H1 (cell line): ENCODE data around the gene ALPL.

Source experiments
- CBX5 ChIP-seq: fragments of 300-800, 300-1000 bp; sonication (generic); IDR thresholded peaks from 2 replicates; pipeline ENCODE4 v1.7.1; 2016; ENCODE audit warnings: antibody characterized with exemption, low read length, low read depth
- CTCF ChIP-seq, 3 experiments: IDR thresholded peaks; 1 replicate in 2 of 3; 2 replicates in 1 of 3; pipeline versions ENCODE4 v1.5.1 to v1.6.1; 2011; ENCODE audit warnings: low read length in 3 of 3, mild to moderate bottlenecking in 3 of 3, inconsistent platforms in 2 of 3, low read depth in 1 of 3, moderate library complexity in 1 of 3; ENCODE audit not compliant: insufficient read depth in 1 of 3; ENCODE audit errors: control extremely low read depth in 1 of 3
- GTF2F1 ChIP-seq: IDR thresholded peaks from 2 replicates; pipeline ENCODE4 v1.6.1; 2012; ENCODE audit warnings: low read depth, low read length, improper control_type of control experiment, borderline replicate concordance
- HDAC2 ChIP-seq, 2 experiments: fragments of 300-600 bp in 1 of 2; sonication (generic) in 1 of 2; IDR thresholded peaks; 2 replicates each; pipeline ENCODE4 v1.6.1; 2011 to 2012; ENCODE audit warnings: low read depth in 2 of 2, low read length in 2 of 2, mild to moderate bottlenecking in 2 of 2, moderate library complexity in 2 of 2, borderline replicate concordance in 1 of 2, inconsistent platforms in 1 of 2
- KDM1A ChIP-seq: fragments of 200-600, 300-600 bp; sonication (generic); IDR thresholded peaks from 2 replicates; pipeline ENCODE4 v1.7.1; 2016; ENCODE audit warnings: mild to moderate bottlenecking, low read length, borderline replicate concordance
- POLR2A ChIP-seq, 2 experiments: IDR thresholded peaks; 1 replicate in 1 of 2; 2 replicates in 1 of 2; pipeline ENCODE4 v1.6.1; 2011; ENCODE audit warnings: low read depth in 2 of 2, low read length in 2 of 2, mild to moderate bottlenecking in 2 of 2; ENCODE audit errors: control extremely low read depth in 1 of 2
- POLR2AphosphoS5 ChIP-seq: IDR thresholded peaks from 2 replicates; pipeline ENCODE4 v1.6.1; 2011; ENCODE audit warnings: low read depth, low read length
- SIX5 ChIP-seq: IDR thresholded peaks from 2 replicates; pipeline ENCODE4 v1.6.1; 2011; ENCODE audit warnings: mild to moderate bottlenecking, low read depth, low read length
- SP1 ChIP-seq: IDR thresholded peaks from 2 replicates; pipeline ENCODE4 v1.6.1; 2011; ENCODE audit warnings: low read depth, low read length
- TEAD4 ChIP-seq: IDR thresholded peaks from 2 replicates; pipeline ENCODE4 v1.6.1; 2012; ENCODE audit warnings: low read depth, low read length, inconsistent platforms, mixed read lengths
- ZNF274 ChIP-seq: IDR thresholded peaks from 2 replicates; pipeline ENCODE4 v1.7.0; 2012; ENCODE audit warnings: low read length, borderline replicate concordance; ENCODE audit errors: extremely low read depth

GRCh38 chr1:21544095-21544494 lies 34.9 kb downstream of the ALPL start:
- TF ChIP-seq ZNF274: no peak
- TF ChIP-seq CTCF (IDR thresholded peaks at IDR 0.05; ENCODE audit: control extremely low read depth in 1 of 3, insufficient read depth in 1 of 3, low read depth in 1 of 3, low read length in 3 of 3): no peak
- no peak for TF ChIP-seq POLR2AphosphoS5
- no peak for TF ChIP-seq GTF2F1
- no peak for TF ChIP-seq SP1
- TF ChIP-seq TEAD4: no peak
- TF ChIP-seq SIX5: no peak
- no peak for TF ChIP-seq KDM1A
- TF ChIP-seq HDAC2 (IDR thresholded peaks at IDR 0.05; ENCODE audit: borderline replicate concordance in 1 of 2, low read depth in 2 of 2, low read length in 2 of 2): no peak
- no peak for TF ChIP-seq POLR2A (IDR thresholded peaks at IDR 0.05; ENCODE audit: control extremely low read depth in 1 of 2, low read depth in 2 of 2, low read length in 2 of 2)
- no peak for TF ChIP-seq CBX5
